ENCODE data around the gene GRPEL1.

GRPEL1 gene

DNA sequence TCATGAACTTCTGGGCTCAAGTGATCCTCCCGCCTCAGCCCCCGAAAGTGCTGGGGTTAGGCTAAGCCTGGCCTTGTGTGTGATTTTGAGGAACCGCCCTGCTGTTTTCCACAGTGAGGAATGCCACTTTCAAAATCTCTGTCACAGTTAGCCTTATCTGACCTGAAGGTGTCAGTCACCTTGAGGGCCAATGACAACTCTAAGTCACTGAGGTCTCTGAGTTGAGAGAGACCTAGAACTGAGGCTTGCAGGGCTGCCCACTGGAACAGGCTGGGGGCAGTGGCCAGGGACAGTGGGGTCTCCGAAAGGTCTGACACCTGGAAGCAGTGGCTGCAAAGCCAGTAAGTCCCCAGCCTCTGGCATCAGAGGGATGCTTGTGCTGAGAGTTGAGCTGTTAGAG lies 18.6 kb downstream of the GRPEL1 start:
- H3K9ac ChIP-seq (ENCODE audit: insufficient read length, low read depth), result no peak overlapping the region
- peaks cover 7% of the 10 kb centered on the region for H3K4me1 ChIP-seq (ENCODE audit: insufficient read depth, insufficient read length)
- no peak overlapping the region for H3K4me3 ChIP-seq (ENCODE audit: insufficient read length, low read depth)
- H3K27me3 ChIP-seq (ENCODE audit: insufficient read depth, insufficient read length), result peaks cover 6% of the 10 kb centered on the region
- TF ChIP-seq YY1 (IDR thresholded peaks at IDR 0.05; ENCODE audit: insufficient read depth, insufficient read length) (no peak), ZNF274 (IDR thresholded peaks at IDR 0.05; ENCODE audit: low read depth, low read length) (no peak), SUZ12 (IDR thresholded peaks at IDR 0.05; ENCODE audit: extremely low read depth, insufficient read depth, insufficient read length) (no peak)
- DNase-seq (ENCODE audit: low read depth, low spot score), result no peak
- no peaks in the 10 kb centered on the region for H3K9me3 ChIP-seq (ENCODE audit: insufficient read depth, low read length)
- H3K36me3 ChIP-seq (ENCODE audit: insufficient read depth, insufficient read length, low read length), result peaks cover 43% of the 10 kb centered on the region

DNA sequence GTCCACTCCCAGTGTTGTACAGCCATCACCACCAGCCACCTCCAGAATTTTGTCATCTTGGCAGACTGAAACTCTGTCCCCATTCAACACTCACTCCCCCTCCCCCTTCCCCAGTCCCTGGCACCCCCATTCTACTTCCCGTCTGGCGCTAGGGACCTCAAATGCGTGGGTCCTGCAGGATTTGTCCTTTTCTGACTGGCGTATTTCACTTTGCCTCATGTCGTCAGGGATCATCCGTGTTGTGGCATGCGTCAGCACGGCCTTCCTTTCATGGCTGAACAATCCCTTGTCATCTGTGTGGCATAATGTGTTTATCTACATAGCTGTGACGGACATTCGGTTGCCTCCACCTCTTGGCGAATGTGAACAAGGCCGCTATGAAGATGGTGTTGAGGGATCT lies 19.2 kb downstream of the GRPEL1 start:
- Histone ChIP-seq H3K36me3 (ENCODE audit: insufficient read depth, insufficient read length, low read length) (peaks cover 37% of the 10 kb centered on the region), H3K9me3 (ENCODE audit: insufficient read depth, low read length) (no peaks in the 10 kb centered on the region), H3K9ac (ENCODE audit: insufficient read length, low read depth) (no peak overlapping the region), H3K4me1 (ENCODE audit: insufficient read depth, insufficient read length) (peaks cover 12% of the 10 kb centered on the region), H3K27me3 (ENCODE audit: insufficient read depth, insufficient read length) (peaks cover 13% of the 10 kb centered on the region), H3K4me3 (ENCODE audit: insufficient read length, low read depth) (no peak overlapping the region)
- TF ChIP-seq YY1 (IDR thresholded peaks at IDR 0.05; ENCODE audit: insufficient read depth, insufficient read length) (no peak), ZNF274 (IDR thresholded peaks at IDR 0.05; ENCODE audit: low read depth, low read length) (no peak), SUZ12 (IDR thresholded peaks at IDR 0.05; ENCODE audit: extremely low read depth, insufficient read depth, insufficient read length) (no peak)
- no peak for DNase-seq (ENCODE audit: low read depth, low spot score)

DNA sequence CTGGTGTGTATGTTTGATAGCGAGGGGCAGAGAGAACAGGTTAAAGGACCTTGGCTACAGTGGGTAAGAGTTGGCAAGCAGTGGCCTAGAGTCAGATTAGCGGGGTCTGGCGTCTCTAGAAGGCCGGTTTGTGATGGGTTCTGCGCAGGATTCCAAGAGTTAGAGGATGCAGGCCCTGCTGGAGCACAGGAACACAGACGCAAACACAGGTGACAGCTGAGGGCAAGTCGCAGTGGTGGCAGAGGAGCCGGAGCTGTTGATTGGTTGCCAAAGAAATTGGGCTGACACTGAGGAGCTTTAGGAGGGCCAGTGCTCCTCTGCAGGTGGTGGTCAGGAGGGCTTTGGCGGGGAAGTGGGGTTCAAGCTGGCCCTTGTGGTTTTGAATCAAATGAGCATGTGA lies 20.9 kb downstream of the GRPEL1 start:
- TF ChIP-seq YY1 (IDR thresholded peaks at IDR 0.05; ENCODE audit: insufficient read depth, insufficient read length) (no peak), ZNF274 (IDR thresholded peaks at IDR 0.05; ENCODE audit: low read depth, low read length) (no peak), SUZ12 (IDR thresholded peaks at IDR 0.05; ENCODE audit: extremely low read depth, insufficient read depth, insufficient read length) (no peak)
- H3K9ac ChIP-seq (ENCODE audit: insufficient read length, low read depth), result peak overlapping the region; percentile 42
- H3K4me3 ChIP-seq (ENCODE audit: insufficient read length, low read depth), result no peak overlapping the region
- H3K36me3 ChIP-seq (ENCODE audit: insufficient read depth, insufficient read length, low read length), result peaks cover 26% of the 10 kb centered on the region
- DNase-seq (ENCODE audit: low read depth, low spot score), result no peak
- no peaks in the 10 kb centered on the region for H3K9me3 ChIP-seq (ENCODE audit: insufficient read depth, low read length)
- H3K27me3 ChIP-seq (ENCODE audit: insufficient read depth, insufficient read length), result peaks cover 23% of the 10 kb centered on the region
- peaks cover 15% of the 10 kb centered on the region for H3K4me1 ChIP-seq (ENCODE audit: insufficient read depth, insufficient read length)

GRCh38 chr4:7045961-7046921 lies 21.6 kb downstream of the GRPEL1 start:
- H3K9me3 ChIP-seq (ENCODE audit: insufficient read depth, low read length), result no peaks in the 10 kb centered on the region
- peak overlapping the region; percentile 42 for H3K9ac ChIP-seq (ENCODE audit: insufficient read length, low read depth)
- H3K36me3 ChIP-seq (ENCODE audit: insufficient read depth, insufficient read length, low read length), result peaks cover 23% of the 10 kb centered on the region
- H3K27me3 ChIP-seq (ENCODE audit: insufficient read depth, insufficient read length), result peaks cover 30% of the 10 kb centered on the region
- H3K4me3 ChIP-seq (ENCODE audit: insufficient read length, low read depth), result no peak overlapping the region
- peaks cover 17% of the 10 kb centered on the region for H3K4me1 ChIP-seq (ENCODE audit: insufficient read depth, insufficient read length)
- TF ChIP-seq SUZ12 (IDR thresholded peaks at IDR 0.05; ENCODE audit: extremely low read depth, insufficient read depth, insufficient read length) (no peak), ZNF274 (IDR thresholded peaks at IDR 0.05; ENCODE audit: low read depth, low read length) (no peak), YY1 (IDR thresholded peaks at IDR 0.05; ENCODE audit: insufficient read depth, insufficient read length) (no peak)
- DNase-seq (ENCODE audit: low read depth, low spot score), result no peak

GRCh38 chr4:7045553-7045952 lies 22.3 kb downstream of the GRPEL1 start:
- TF ChIP-seq SUZ12 (IDR thresholded peaks at IDR 0.05; ENCODE audit: extremely low read depth, insufficient read depth, insufficient read length), result no peak
- Histone ChIP-seq H3K9ac (ENCODE audit: insufficient read length, low read depth) (no peak overlapping the region), H3K36me3 (ENCODE audit: insufficient read depth, insufficient read length, low read length) (peaks cover 18% of the 10 kb centered on the region), H3K4me3 (ENCODE audit: insufficient read length, low read depth) (no peak overlapping the region), H3K4me1 (ENCODE audit: insufficient read depth, insufficient read length) (peaks cover 14% of the 10 kb centered on the region), H3K27me3 (ENCODE audit: insufficient read depth, insufficient read length) (peaks cover 37% of the 10 kb centered on the region), H3K9me3 (ENCODE audit: insufficient read depth, low read length) (no peaks in the 10 kb centered on the region)
- no peak for DNase-seq (ENCODE audit: low read depth, low spot score)

DNA sequence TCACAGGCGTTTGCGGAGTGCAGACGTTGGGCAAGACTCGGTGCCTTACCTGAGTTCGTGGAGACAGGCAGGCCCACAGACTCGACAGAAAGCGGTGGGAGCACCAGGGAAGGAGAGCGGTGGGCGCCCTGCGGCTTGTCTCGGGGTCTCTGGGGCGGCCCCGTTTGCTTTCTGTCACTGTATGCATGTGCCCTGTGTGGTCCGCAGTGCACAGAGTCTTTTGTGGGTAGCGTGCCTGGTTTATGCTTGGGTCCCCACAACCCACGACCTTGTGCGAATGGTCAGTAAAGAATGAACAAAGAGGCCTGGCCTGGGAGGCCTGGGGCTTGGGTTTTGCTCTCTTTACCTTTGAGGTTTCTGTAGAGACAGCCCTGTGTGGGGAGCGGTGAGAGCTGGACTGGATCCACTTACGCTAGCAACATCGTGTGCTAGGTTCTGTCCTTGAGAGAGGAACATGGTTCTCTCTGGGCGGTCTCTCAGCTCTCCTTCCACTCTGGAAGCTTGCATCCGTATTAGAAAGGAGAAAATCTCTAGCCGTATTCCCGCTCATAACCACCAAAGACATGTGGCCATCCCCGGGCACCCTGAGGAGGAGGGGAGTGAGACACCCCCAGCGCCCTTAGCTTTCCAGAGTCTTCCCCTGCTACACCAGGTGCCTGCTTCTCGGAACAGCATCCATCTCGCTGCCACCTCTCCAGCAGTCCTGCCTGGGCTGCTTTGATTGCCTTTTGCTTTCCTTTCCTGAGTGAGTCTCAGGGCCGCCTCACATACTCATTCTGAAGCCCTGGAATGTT lies 23.5 kb downstream of the GRPEL1 start:
- Histone ChIP-seq H3K4me3 (ENCODE audit: insufficient read length, low read depth) (peak overlapping the region; percentile 90), H3K4me1 (ENCODE audit: insufficient read depth, insufficient read length) (peaks cover 14% of the 10 kb centered on the region), H3K27me3 (ENCODE audit: insufficient read depth, insufficient read length) (peaks cover 37% of the 10 kb centered on the region), H3K9me3 (ENCODE audit: insufficient read depth, low read length) (no peaks in the 10 kb centered on the region), H3K9ac (ENCODE audit: insufficient read length, low read depth) (peak overlapping the region; percentile 94), H3K36me3 (ENCODE audit: insufficient read depth, insufficient read length, low read length) (peaks cover 17% of the 10 kb centered on the region)
- DNase-seq (ENCODE audit: low read depth, low spot score), result no peak
- TF ChIP-seq SUZ12 (IDR thresholded peaks at IDR 0.05; ENCODE audit: extremely low read depth, insufficient read depth, insufficient read length) (no peak), YY1 (IDR thresholded peaks at IDR 0.05; ENCODE audit: insufficient read depth, insufficient read length) (no peak), ZNF274 (IDR thresholded peaks at IDR 0.05; ENCODE audit: low read depth, low read length) (no peak)
